Liver (tissue), 9 donors: ENCODE data around the gene RCVRN. TPM values are rescaled to one million over a fixed set of nuclear protein-coding genes. Genes with fewer than 3 reads are reported as not detected.

Experiments used
- DNase-seq: peaks from one replicate; pipeline ENCODE4 v3.0.0-alpha.2; 2017; ENCODE audit warnings: low spot score
- H3K27ac ChIP-seq, 2 donors: one replicate each; pipeline ENCODE4 v1.7.0; 2013; ENCODE audit warnings: inconsistent platforms in 2 of 2, low read length in 2 of 2, control low read depth in 1 of 2, low read depth in 1 of 2, mild to moderate bottlenecking in 1 of 2
- H3K27me3 ChIP-seq, 4 donors: one replicate each; pipeline versions ENCODE4 v1.6.1 to v1.7.0; 2013; ENCODE audit warnings: low read length in 3 of 4, inconsistent platforms in 1 of 4, mild to moderate bottlenecking in 1 of 4, moderate library complexity in 1 of 4; ENCODE audit not compliant: control insufficient read depth in 4 of 4, insufficient read depth in 4 of 4
- H3K36me3 ChIP-seq, 4 donors: one replicate each; pipeline versions ENCODE4 v1.6.1 to v1.7.0; 2013; ENCODE audit warnings: low read length in 3 of 4, mild to moderate bottlenecking in 3 of 4, low read depth in 1 of 4, moderate library complexity in 1 of 4; ENCODE audit not compliant: control insufficient read depth in 4 of 4, insufficient read depth in 3 of 4
- H3K4me1 ChIP-seq, 4 donors: one replicate each; pipeline versions ENCODE4 v1.6.1 to v1.7.0; 2013; ENCODE audit warnings: low read length in 3 of 4, mild to moderate bottlenecking in 3 of 4, moderate library complexity in 1 of 4; ENCODE audit not compliant: control insufficient read depth in 4 of 4, insufficient read depth in 4 of 4
- H3K4me3 ChIP-seq, 3 donors: one replicate each; pipeline versions ENCODE4 v1.6.1 to v1.7.0; 2013; ENCODE audit warnings: low read length in 3 of 3, control low read depth in 1 of 3, low read depth in 1 of 3, mild to moderate bottlenecking in 1 of 3
- H3K9ac ChIP-seq, 2 donors: one replicate each; pipeline ENCODE4 v1.7.0; 2013; ENCODE audit warnings: low read length in 2 of 2, mild to moderate bottlenecking in 2 of 2, moderate library complexity in 2 of 2, control low read depth in 1 of 2, low read depth in 1 of 2
- H3K9me3 ChIP-seq, 4 donors: one replicate each; pipeline versions ENCODE4 v1.6.1 to v1.7.0; 2013; ENCODE audit warnings: low read length in 3 of 4; ENCODE audit not compliant: control insufficient read depth in 4 of 4
- ATF3 ChIP-seq: IDR thresholded peaks from 2 replicates; pipeline ENCODE4 v1.6.1; 2016; ENCODE audit warnings: antibody characterized with exemption
- EGR1 ChIP-seq, 2 donors: IDR thresholded peaks; 2 replicates each; pipeline ENCODE4 v1.6.1; 2016 to 2018; ENCODE audit warnings: antibody characterized with exemption in 2 of 2, low read depth in 2 of 2
- GABPA ChIP-seq, 2 donors: IDR thresholded peaks in 1 of 2; conservative IDR thresholded peaks in 1 of 2; 2 replicates each; pipeline ENCODE4 v1.6.1; 2016; ENCODE audit warnings: antibody characterized with exemption in 2 of 2, mild to moderate bottlenecking in 1 of 2, moderate library complexity in 1 of 2
- HNF4A ChIP-seq, 2 donors: conservative IDR thresholded peaks; 2 replicates each; pipeline ENCODE4 v1.6.1; 2016; ENCODE audit warnings: antibody characterized with exemption in 2 of 2, mild to moderate bottlenecking in 2 of 2
- NR2F2 ChIP-seq: IDR thresholded peaks from 2 replicates; pipeline ENCODE4 v1.6.1; 2016; ENCODE audit warnings: antibody characterized with exemption
- RAD21 ChIP-seq, 2 donors: IDR thresholded peaks; 2 replicates each; pipeline ENCODE4 v1.6.1; 2016; ENCODE audit warnings: antibody characterized with exemption in 2 of 2, mild to moderate bottlenecking in 2 of 2
- REST ChIP-seq: IDR thresholded peaks from 2 replicates; pipeline ENCODE4 v1.6.1; 2016; ENCODE audit warnings: antibody characterized with exemption, mild to moderate bottlenecking
- RXRA ChIP-seq, 2 donors: IDR thresholded peaks; 2 replicates each; pipeline ENCODE4 v1.6.1; 2017 to 2018; ENCODE audit warnings: antibody characterized with exemption in 2 of 2, mild to moderate bottlenecking in 1 of 2
- SP1 ChIP-seq: IDR thresholded peaks from 2 replicates; pipeline ENCODE4 v1.6.1; 2018; ENCODE audit warnings: antibody characterized with exemption, mild to moderate bottlenecking
- TAF1 ChIP-seq: conservative IDR thresholded peaks from 2 replicates; pipeline ENCODE4 v1.6.1; 2016; ENCODE audit warnings: antibody characterized with exemption, mild to moderate bottlenecking
- YY1 ChIP-seq: IDR thresholded peaks from 2 replicates; pipeline ENCODE4 v1.6.1; 2016; ENCODE audit warnings: antibody characterized with exemption, mild to moderate bottlenecking
- WGBS: extraction: QIAGEN DNeasy Blood & Tissue Kit; methylation state at CpG from one replicate; pipeline ENCODE4 v1.1.7; 2013; 5-methylcytosine and 5-hydroxymethylcytosine counted together
- polyA plus RNA-seq, 2 donors: library from polyadenylated mRNA; stranded (reverse) in 1 of 2; unstranded in 1 of 2; fragments of 200-250 nt in 1 of 2; fragments of >200 nt in 1 of 2; fragmentation: Nextera tagmentation in 1 of 2; extraction: Ambion mirVana in 1 of 2; gene quantifications; one replicate each; pipeline versions ENCODE4 v1.2.1 to v1.2.3, GENCODE V29; 2013 to 2015
- total RNA-seq, 2 donors: library from RNA; depleted of rRNA; stranded (reverse); fragments of >200 nt; gene quantifications; one replicate each; pipeline ENCODE4 v1.2.3, GENCODE V29; 2014
- TF ChIP-seq, protein P1 (sequence below): IDR thresholded peaks from 2 replicates; pipeline ENCODE4 v1.6.1; 2016; ENCODE audit warnings: antibody characterized with exemption
- donor health status: healthy.
- donor health status: healthy.
- donor health status: healthy.
- donor health status: healthy.
- donor health status: healthy.

Gene RCVRN
- total and polyA plus RNA-seq, 4 donors = not detected

DNA sequence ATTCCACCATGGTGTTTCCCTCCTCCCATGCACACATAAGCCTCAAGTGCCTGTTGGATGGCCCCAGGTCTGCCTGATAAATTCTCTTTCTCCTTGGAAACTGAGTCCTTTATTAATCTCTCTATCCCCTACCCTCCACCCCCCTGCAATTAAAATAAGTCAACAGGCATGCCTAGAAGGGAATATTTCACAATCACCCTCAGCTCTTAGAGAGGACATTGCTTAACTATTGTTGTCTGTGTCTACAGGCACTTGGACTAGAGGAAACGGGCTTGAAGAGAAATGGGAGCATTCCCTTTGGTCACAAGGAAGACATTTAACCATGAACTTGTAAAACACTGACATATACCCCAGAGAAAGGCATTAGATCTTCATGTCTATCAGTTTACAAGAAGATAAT lies 39.5 kb downstream of the RCVRN start (continued):
- TF ChIP-seq, protein P1, sequence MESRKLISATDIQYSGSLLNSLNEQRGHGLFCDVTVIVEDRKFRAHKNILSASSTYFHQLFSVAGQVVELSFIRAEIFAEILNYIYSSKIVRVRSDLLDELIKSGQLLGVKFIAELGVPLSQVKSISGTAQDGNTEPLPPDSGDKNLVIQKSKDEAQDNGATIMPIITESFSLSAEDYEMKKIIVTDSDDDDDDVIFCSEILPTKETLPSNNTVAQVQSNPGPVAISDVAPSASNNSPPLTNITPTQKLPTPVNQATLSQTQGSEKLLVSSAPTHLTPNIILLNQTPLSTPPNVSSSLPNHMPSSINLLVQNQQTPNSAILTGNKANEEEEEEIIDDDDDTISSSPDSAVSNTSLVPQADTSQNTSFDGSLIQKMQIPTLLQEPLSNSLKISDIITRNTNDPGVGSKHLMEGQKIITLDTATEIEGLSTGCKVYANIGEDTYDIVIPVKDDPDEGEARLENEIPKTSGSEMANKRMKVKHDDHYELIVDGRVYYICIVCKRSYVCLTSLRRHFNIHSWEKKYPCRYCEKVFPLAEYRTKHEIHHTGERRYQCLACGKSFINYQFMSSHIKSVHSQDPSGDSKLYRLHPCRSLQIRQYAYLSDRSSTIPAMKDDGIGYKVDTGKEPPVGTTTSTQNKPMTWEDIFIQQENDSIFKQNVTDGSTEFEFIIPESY = no peak

DNA sequence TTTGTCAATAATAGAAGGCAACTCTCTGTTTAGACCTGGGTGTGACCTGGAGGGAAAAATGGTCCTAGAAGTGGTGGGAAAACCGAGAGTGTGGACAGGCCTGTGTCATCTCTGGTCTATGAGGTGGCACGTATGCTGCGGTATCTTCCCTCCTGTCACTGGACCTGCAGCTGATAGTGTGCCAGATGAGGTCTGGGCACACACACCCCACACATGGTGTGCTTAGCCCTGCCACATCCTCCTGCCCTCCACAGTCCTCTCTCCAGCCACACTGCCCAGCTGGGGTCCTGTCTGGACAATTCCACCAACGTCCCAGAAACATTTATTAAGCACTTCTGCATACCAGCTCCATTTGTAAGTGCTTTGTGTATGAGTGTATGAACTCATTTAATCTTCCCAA lies 42.1 kb downstream of the RCVRN start:
- no peak for TF ChIP-seq TAF1
- no peak for TF ChIP-seq SP1
- no peak for TF ChIP-seq HNF4A (conservative IDR thresholded peaks at IDR 0.05)
- no peak for TF ChIP-seq RAD21 (IDR thresholded peaks at IDR 0.05)
- TF ChIP-seq REST = no peak
- TF ChIP-seq ATF3 = no peak
- no peak for TF ChIP-seq NR2F2
- TF ChIP-seq GABPA (IDR thresholded peaks at IDR 0.05 in 1 of 2, conservative IDR thresholded peaks at IDR 0.05 in 1 of 2) = no peak
- no peak for TF ChIP-seq YY1
- TF ChIP-seq RXRA (IDR thresholded peaks at IDR 0.05) = no peak
- TF ChIP-seq EGR1 (IDR thresholded peaks at IDR 0.05; ENCODE audit: low read depth in 2 of 2) = no peak
- TF ChIP-seq, protein P1 = no peak
- 70% methylated on average over 4 of the region's 4 CpGs for WGBS

GRCh38 chr17:9862220-9862619 lies 42.9 kb downstream of the RCVRN start:
- Histone ChIP-seq H3K27ac (no peak overlapping the region), H3K4me3 (no peak overlapping the region), H3K36me3 (no peaks in the 10 kb centered on the region), H3K9me3 (peaks cover 1 to 12% (median 4%) of the 10 kb centered on the region in 4 donors), H3K4me1 (no peaks in the 10 kb centered on the region), H3K27me3 (no peaks in the 10 kb centered on the region), H3K9ac (no peak overlapping the region)
- WGBS = 91% methylated on average over 1 of the region's 1 CpG
- DNase-seq = no peak
- TF ChIP-seq EGR1 (IDR thresholded peaks at IDR 0.05; ENCODE audit: low read depth in 2 of 2) = no peak

More for the DNA sequence above, 42.1 kb downstream of the RCVRN start:
- Histone ChIP-seq H3K4me3 (no peak overlapping the region), H3K9ac (no peak overlapping the region), H3K4me1 (no peaks in the 10 kb centered on the region), H3K27ac (no peak overlapping the region), H3K27me3 (no peaks in the 10 kb centered on the region), H3K9me3 (peaks cover 1 to 9% (median 3%) of the 10 kb centered on the region in 4 donors), H3K36me3 (no peaks in the 10 kb centered on the region)
- DNase-seq = no peak
